ENCODE data around the gene TMEM186.
"Not testable (repeated sequence)": the region's sequence is repeated elsewhere in the genome, so short reads cannot be mapped to it uniquely, and the experiment has no call there.

The TMEM186 gene

DNA sequence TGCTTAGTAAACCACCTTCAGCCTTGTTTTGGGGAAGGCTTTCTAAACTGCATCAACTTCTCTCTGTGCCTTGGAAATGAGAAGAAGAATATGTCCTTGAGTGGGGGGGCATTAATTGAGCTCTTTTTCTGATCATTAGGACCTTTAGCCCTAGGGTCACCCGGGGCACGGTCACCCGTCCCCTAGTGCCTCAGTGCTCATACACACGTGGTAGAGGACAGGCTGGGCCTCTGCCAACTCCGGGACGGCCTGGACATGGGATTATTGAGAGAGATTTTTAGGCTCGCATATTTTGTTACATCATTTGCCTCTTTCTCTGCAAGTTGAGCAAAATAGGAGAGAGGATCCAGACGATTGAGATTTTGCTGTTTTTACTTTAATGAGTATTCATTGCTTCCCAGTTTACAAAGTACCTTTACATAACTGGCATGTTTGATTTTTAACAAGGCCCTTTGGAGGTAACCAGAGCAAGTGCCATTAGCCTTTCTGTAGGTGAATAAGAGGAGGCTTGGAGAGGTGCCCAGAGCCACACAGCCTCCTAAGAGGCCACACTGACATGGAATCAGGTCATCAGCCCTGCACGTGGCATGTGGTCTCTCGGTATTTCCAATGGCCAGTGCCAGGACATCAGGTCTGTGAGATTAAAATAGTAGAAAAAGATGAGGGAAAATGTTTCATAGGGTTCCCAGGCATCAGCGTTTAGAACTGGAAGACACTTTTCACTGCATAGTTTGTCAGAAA, 11.3 kb upstream of the TMEM186 start:
- no peak overlapping the region for H3K27ac ChIP-seq (ENCODE audit: low read depth, low read length)
- no peaks in the 10 kb centered on the region for H3K4me1 ChIP-seq (ENCODE audit: insufficient read depth, low read length)
- H3K9ac ChIP-seq (ENCODE audit: low read depth, low read length): no peak overlapping the region
- no peaks in the 10 kb centered on the region for H3K9me3 ChIP-seq (ENCODE audit: insufficient read depth, low read depth, low read length)
- no peaks in the 10 kb centered on the region for H3K27me3 ChIP-seq (ENCODE audit: insufficient read depth, low read length)
- 97% methylated on average over 10 of the region's 11 CpGs for WGBS
- no peak overlapping the region for H3K4me3 ChIP-seq (ENCODE audit: low read length)
- peaks cover 99% of the 10 kb centered on the region for H3K36me3 ChIP-seq (ENCODE audit: insufficient read depth, low read length)

DNA sequence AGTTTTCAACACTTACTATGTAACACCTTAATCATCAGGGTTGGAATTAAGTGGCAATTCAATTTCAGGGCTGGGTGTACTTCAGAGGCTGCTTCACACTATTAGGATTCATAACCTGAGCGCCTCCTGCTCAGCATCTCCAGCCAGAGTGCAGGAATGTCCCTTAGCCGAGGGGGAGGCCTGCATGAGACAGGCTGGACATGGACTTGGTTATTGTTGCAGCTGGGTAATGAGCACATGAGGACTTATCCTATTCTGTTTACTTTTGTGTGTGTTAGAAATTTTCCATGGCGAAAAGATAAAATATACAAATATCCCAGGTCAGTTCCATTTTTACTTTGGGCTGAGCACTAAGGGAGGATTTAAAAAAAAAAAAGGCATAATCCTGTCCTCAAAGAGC, 10.6 kb upstream of the TMEM186 start:
- H3K4me3 ChIP-seq (ENCODE audit: low read length): no peak overlapping the region
- no peak overlapping the region for H3K27ac ChIP-seq (ENCODE audit: low read depth, low read length)
- no peaks in the 10 kb centered on the region for H3K4me1 ChIP-seq (ENCODE audit: insufficient read depth, low read length)
- 98% methylated on average over 2 of the region's 3 CpGs for WGBS
- H3K9ac ChIP-seq (ENCODE audit: low read depth, low read length): no peak overlapping the region
- H3K9me3 ChIP-seq (ENCODE audit: insufficient read depth, low read depth, low read length): no peaks in the 10 kb centered on the region
- no peaks in the 10 kb centered on the region for H3K27me3 ChIP-seq (ENCODE audit: insufficient read depth, low read length)
- H3K36me3 ChIP-seq (ENCODE audit: insufficient read depth, low read length): peaks cover 98% of the 10 kb centered on the region

- Histone ChIP-seq H3K27me3 (ENCODE audit: insufficient read depth, low read length) (no peaks in the 10 kb centered on the region), H3K4me3 (ENCODE audit: low read length) (no peak overlapping the region), H3K4me1 (ENCODE audit: insufficient read depth, low read length) (no peaks in the 10 kb centered on the region), H3K9ac (ENCODE audit: low read depth, low read length) (no peak overlapping the region), H3K9me3 (ENCODE audit: insufficient read depth, low read depth, low read length) (no peaks in the 10 kb centered on the region), H3K27ac (ENCODE audit: low read depth, low read length) (no peak overlapping the region), H3K36me3 (ENCODE audit: insufficient read depth, low read length) (peaks cover 98% of the 10 kb centered on the region)
- WGBS: 95% methylated on average over 5 of the region's 5 CpGs
Observed at GRCh38 chr16:8807189-8807588, 9.8 kb upstream of the TMEM186 start.

GRCh38 chr16:8806272-8806983, 9.0 kb upstream of the TMEM186 start:
- Histone ChIP-seq H3K27ac (ENCODE audit: low read depth, low read length) (no peak overlapping the region), H3K4me3 (ENCODE audit: low read length) (no peak overlapping the region), H3K4me1 (ENCODE audit: insufficient read depth, low read length) (no peaks in the 10 kb centered on the region), H3K9me3 (ENCODE audit: insufficient read depth, low read depth, low read length) (no peaks in the 10 kb centered on the region), H3K27me3 (ENCODE audit: insufficient read depth, low read length) (no peaks in the 10 kb centered on the region), H3K36me3 (ENCODE audit: insufficient read depth, low read length) (peaks cover 98% of the 10 kb centered on the region), H3K9ac (ENCODE audit: low read depth, low read length) (peak overlapping the region; percentile 36; the same call in 1 of the 2 replicates)
- 94% methylated on average over 13 of the region's 13 CpGs for WGBS

DNA sequence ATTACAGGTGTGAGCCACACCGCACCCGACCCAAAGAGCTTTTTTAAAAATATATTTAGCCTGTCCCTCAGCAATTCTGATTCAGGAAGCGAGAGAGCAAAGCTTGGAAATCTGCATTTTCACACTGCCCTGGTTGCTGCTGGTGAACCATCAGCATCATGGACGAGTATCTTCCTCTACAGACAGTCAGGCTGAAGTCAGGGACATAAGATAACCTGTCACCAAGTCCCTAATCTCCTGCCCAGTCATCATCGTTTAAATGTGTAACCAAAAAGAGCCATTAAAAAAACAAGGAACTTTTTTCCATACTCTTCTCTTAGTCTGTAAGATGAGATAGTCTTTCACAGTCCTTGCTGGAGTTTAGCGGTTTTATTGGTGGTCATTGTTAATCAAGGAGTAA, 6.9 kb upstream of the TMEM186 start:
- Histone ChIP-seq H3K4me1 (ENCODE audit: insufficient read depth, low read length) (no peaks in the 10 kb centered on the region), H3K9me3 (ENCODE audit: insufficient read depth, low read depth, low read length) (no peaks in the 10 kb centered on the region), H3K36me3 (ENCODE audit: insufficient read depth, low read length) (peaks cover 92% of the 10 kb centered on the region), H3K4me3 (ENCODE audit: low read length) (no peak overlapping the region), H3K9ac (ENCODE audit: low read depth, low read length) (no peak overlapping the region), H3K27me3 (ENCODE audit: insufficient read depth, low read length) (no peaks in the 10 kb centered on the region), H3K27ac (ENCODE audit: low read depth, low read length) (no peak overlapping the region)
- WGBS: 94% methylated on average over 6 of the region's 6 CpGs

GRCh38 chr16:8803733-8804132, 6.3 kb upstream of the TMEM186 start:
- H3K4me1 ChIP-seq (ENCODE audit: insufficient read depth, low read length): not testable (repeated sequence)
- 97% methylated on average over 12 of the region's 12 CpGs for WGBS

DNA sequence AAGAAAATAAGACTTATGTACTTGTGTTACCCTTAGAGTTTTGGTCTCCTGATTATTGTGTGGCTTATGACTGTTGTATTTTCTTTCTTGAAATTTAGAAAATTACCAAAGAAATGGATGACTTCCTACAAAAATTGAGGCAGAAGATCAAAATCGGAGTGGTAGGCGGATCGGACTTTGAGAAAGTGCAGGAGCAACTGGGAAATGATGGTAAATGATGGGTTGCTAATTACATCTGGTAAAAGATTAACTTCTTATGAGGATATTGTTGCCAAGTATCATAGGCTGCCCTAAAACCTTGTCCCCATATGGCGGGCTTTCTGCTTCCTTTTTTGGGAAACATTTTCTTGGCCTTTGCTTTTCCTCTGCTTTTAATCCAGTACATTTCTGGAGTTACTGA, 4.3 kb upstream of the TMEM186 start:
- Histone ChIP-seq H3K4me3 (ENCODE audit: low read length) (no peak overlapping the region), H3K9ac (ENCODE audit: low read depth, low read length) (no peak overlapping the region), H3K36me3 (ENCODE audit: insufficient read depth, low read length) (peaks cover 73% of the 10 kb centered on the region), H3K27me3 (ENCODE audit: insufficient read depth, low read length) (no peaks in the 10 kb centered on the region), H3K9me3 (ENCODE audit: insufficient read depth, low read depth, low read length) (no peaks in the 10 kb centered on the region), H3K4me1 (ENCODE audit: insufficient read depth, low read length) (peaks cover 8% of the 10 kb centered on the region), H3K27ac (ENCODE audit: low read depth, low read length) (no peak overlapping the region)
- 94% methylated on average over 4 of the region's 4 CpGs for WGBS

More at GRCh38 chr16:8803733-8804132, 6.3 kb upstream of the TMEM186 start:
- not testable (repeated sequence) for H3K4me3 ChIP-seq (ENCODE audit: low read length); H3K9ac ChIP-seq (ENCODE audit: low read depth, low read length); H3K9me3 ChIP-seq (ENCODE audit: insufficient read depth, low read depth, low read length); H3K27ac ChIP-seq (ENCODE audit: low read depth, low read length); H3K27me3 ChIP-seq (ENCODE audit: insufficient read depth, low read length)
- H3K36me3 ChIP-seq (ENCODE audit: insufficient read depth, low read length): peaks cover 92% of the 10 kb centered on the region

DNA sequence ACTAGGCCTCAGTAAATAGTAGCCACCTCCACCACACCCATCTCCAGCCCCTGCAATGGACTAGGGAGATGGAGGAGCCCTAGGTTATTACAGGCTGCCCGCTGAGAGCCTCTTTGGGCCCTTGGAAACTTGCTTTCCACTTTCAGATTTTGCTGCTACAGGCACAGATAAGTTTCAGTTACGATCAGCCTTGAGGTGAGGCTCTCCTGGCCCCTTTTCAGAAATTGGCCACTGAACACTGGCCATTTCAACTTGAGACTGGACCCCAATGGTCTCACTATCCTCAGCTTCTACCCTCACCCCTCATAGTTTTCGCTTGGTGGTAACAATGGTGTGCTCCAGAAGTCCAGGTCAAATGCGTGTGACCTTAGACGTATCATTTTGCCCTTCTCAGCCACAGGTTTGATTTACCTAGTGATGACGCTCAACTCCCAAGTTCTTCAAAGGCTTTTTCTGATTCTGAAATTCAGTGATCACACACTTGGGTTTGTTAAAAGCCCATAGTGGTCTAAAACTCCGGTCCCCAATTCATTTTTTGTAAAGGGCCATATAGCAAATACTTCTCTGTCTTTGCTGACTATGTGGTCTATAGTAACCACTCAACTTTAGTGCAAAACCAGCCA, 1.2 kb upstream of the TMEM186 start:
- Histone ChIP-seq H3K4me1 (ENCODE audit: insufficient read depth, low read length) (peaks cover 12% of the 10 kb centered on the region), H3K9ac (ENCODE audit: low read depth, low read length) (peak overlapping the region; percentile 86), H3K27ac (ENCODE audit: low read depth, low read length) (no peak overlapping the region), H3K36me3 (ENCODE audit: insufficient read depth, low read length) (peaks cover 54% of the 10 kb centered on the region), H3K9me3 (ENCODE audit: insufficient read depth, low read depth, low read length) (no peaks in the 10 kb centered on the region), H3K27me3 (ENCODE audit: insufficient read depth, low read length) (no peaks in the 10 kb centered on the region), H3K4me3 (ENCODE audit: low read length) (peak overlapping the region; percentile 86)
- WGBS: 78% methylated on average over 7 of the region's 7 CpGs

DNA sequence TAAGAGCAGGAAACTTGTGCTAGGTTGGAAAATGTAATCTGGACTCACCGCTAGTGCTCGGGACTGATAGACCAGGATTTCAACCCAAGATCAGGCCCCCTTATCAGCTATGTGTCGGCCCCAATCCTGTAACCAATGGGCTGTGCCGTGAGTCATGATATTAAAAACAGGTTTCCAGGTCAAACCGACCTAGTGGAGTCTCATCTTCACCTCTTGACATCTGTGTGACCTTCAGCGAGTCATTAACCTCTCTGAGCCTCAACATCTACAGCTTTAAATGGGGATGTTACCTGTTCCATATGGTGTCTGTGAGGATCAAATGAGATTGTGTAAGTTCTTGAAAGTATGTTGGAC, 712 bp upstream of the TMEM186 start:
- H3K4me1 ChIP-seq (ENCODE audit: insufficient read depth, low read length): peaks cover 12% of the 10 kb centered on the region
- H3K9ac ChIP-seq (ENCODE audit: low read depth, low read length): peak overlapping the region; percentile 86
- H3K27me3 ChIP-seq (ENCODE audit: insufficient read depth, low read length): no peaks in the 10 kb centered on the region
- no peaks in the 10 kb centered on the region for H3K9me3 ChIP-seq (ENCODE audit: insufficient read depth, low read depth, low read length)
- 0% methylated on average over 6 of the region's 6 CpGs for WGBS
- peak overlapping the region; percentile 66 for H3K27ac ChIP-seq (ENCODE audit: low read depth, low read length)
- H3K36me3 ChIP-seq (ENCODE audit: insufficient read depth, low read length): peaks cover 50% of the 10 kb centered on the region
- peak overlapping the region; percentile 86 for H3K4me3 ChIP-seq (ENCODE audit: low read length)

- WGBS: 55% methylated on average over 13 of the region's 14 CpGs
- Histone ChIP-seq H3K27me3 (ENCODE audit: insufficient read depth, low read length) (no peaks in the 10 kb centered on the region), H3K4me1 (ENCODE audit: insufficient read depth, low read length) (peaks cover 12% of the 10 kb centered on the region), H3K36me3 (ENCODE audit: insufficient read depth, low read length) (peaks cover 36% of the 10 kb centered on the region), H3K4me3 (ENCODE audit: low read length) (peak overlapping the region; percentile 86), H3K9me3 (ENCODE audit: insufficient read depth, low read depth, low read length) (no peaks in the 10 kb centered on the region), H3K27ac (ENCODE audit: low read depth, low read length) (peak overlapping the region; percentile 44), H3K9ac (ENCODE audit: low read depth, low read length) (peak overlapping the region; percentile 86)
Observed at GRCh38 chr16:8796469-8797363, 723 bp downstream of the TMEM186 start.
